ENCODE measurements around the gene ALB. TPM values are rescaled to one million over a fixed set of nuclear protein-coding genes. Genes with fewer than 3 reads are reported as not detected.

Gene ALB
- polyA plus RNA-seq, 3 donors = not detected

GRCh38 chr4:73407227-73407673 is 3.2 kb downstream of the ALB start:
- H3K36me3 ChIP-seq (replicated peaks in 1 of 2; ENCODE audit: control insufficient read depth in 1 of 2, insufficient read depth in 2 of 2, low read length in 2 of 2) = no peaks in the 10 kb centered on the region
- no peaks in the 10 kb centered on the region for H4K20me1 ChIP-seq (ENCODE audit: insufficient read depth, low read length)
- Mint-ChIP-seq H3K36me3 (no peaks in the 10 kb centered on the region), H3K27ac (no peak overlapping the region), H3K27me3 (ENCODE audit: low read depth in 3 of 3) (no peaks in the 10 kb centered on the region), H3K9me3 (no peaks in the 10 kb centered on the region), H3K4me3 (no peak overlapping the region), H3K4me1 (no peaks in the 10 kb centered on the region)
- H3K79me2 ChIP-seq (ENCODE audit: insufficient read depth, low read length) = no peaks in the 10 kb centered on the region
- intact Hi-C loops (cut with micrococcal nuclease) = no loop called here
- no peak for TF ChIP-seq CTCF (IDR thresholded peaks at IDR 0.05)
- H3K4me1 ChIP-seq (ENCODE audit: control insufficient read depth in 1 of 2, insufficient read depth in 2 of 2, low read length in 2 of 2) = no peaks in the 10 kb centered on the region
- no peak overlapping the region for H3K27ac ChIP-seq (ENCODE audit: low read depth in 1 of 2, low read length in 2 of 2)
- H3K9me3 ChIP-seq (replicated peaks in 1 of 2; ENCODE audit: control insufficient read depth in 1 of 2, insufficient read depth in 1 of 2, low read length in 2 of 2) = no peaks in the 10 kb centered on the region
- H3K27me3 ChIP-seq (ENCODE audit: control insufficient read depth in 2 of 2, insufficient read depth in 2 of 2, low read length in 2 of 2) = no peaks in the 10 kb centered on the region
- H3K4me3 ChIP-seq (replicated peaks in 1 of 3; ENCODE audit: low read depth in 2 of 3, low read length in 3 of 3) = no peak overlapping the region
- no peak for DNase-seq
- H3K9ac ChIP-seq (ENCODE audit: insufficient read depth, low read length, poor library complexity, severe bottlenecking) = no peak overlapping the region
- H3K4me2 ChIP-seq (replicated peaks; ENCODE audit: extremely low read depth, low read length, poor library complexity, severe bottlenecking) = no peak overlapping the region
- no peak overlapping the region for H2AFZ ChIP-seq (ENCODE audit: insufficient read depth, low read depth, low read length, poor library complexity, severe bottlenecking)
- no CpG with 5 or more reads among the region's 2 CpGs for WGBS (ENCODE audit: insufficient coverage)

GRCh38 chr4:73408181-73408867 is 4.2 kb downstream of the ALB start:
- Histone ChIP-seq H3K9me3 (replicated peaks in 1 of 2; ENCODE audit: control insufficient read depth in 1 of 2, insufficient read depth in 1 of 2, low read length in 2 of 2) (no peaks in the 10 kb centered on the region), H3K27me3 (ENCODE audit: control insufficient read depth in 2 of 2, insufficient read depth in 2 of 2, low read length in 2 of 2) (no peaks in the 10 kb centered on the region), H3K4me1 (ENCODE audit: control insufficient read depth in 1 of 2, insufficient read depth in 2 of 2, low read length in 2 of 2) (no peaks in the 10 kb centered on the region), H2AFZ (ENCODE audit: insufficient read depth, low read depth, low read length, poor library complexity, severe bottlenecking) (no peak overlapping the region), H3K4me3 (replicated peaks in 1 of 3; ENCODE audit: low read depth in 2 of 3, low read length in 3 of 3) (no peak overlapping the region), H3K79me2 (ENCODE audit: insufficient read depth, low read length) (no peaks in the 10 kb centered on the region), H3K4me2 (replicated peaks; ENCODE audit: extremely low read depth, low read length, poor library complexity, severe bottlenecking) (no peak overlapping the region), H3K9ac (ENCODE audit: insufficient read depth, low read length, poor library complexity, severe bottlenecking) (no peak overlapping the region), H3K27ac (ENCODE audit: low read depth in 1 of 2, low read length in 2 of 2) (no peak overlapping the region), H4K20me1 (ENCODE audit: insufficient read depth, low read length) (no peaks in the 10 kb centered on the region), H3K36me3 (replicated peaks in 1 of 2; ENCODE audit: control insufficient read depth in 1 of 2, insufficient read depth in 2 of 2, low read length in 2 of 2) (no peaks in the 10 kb centered on the region)
- Mint-ChIP-seq H3K4me3 (no peak overlapping the region), H3K4me1 (no peaks in the 10 kb centered on the region), H3K9me3 (peaks cover 0 to 2% (median 0%) of the 10 kb centered on the region in 7 donors), H3K27me3 (ENCODE audit: low read depth in 3 of 3) (no peaks in the 10 kb centered on the region), H3K36me3 (no peaks in the 10 kb centered on the region), H3K27ac (no peak overlapping the region)
- no peak for TF ChIP-seq CTCF (IDR thresholded peaks at IDR 0.05)
- DNase-seq = no peak
- intact Hi-C loops (cut with micrococcal nuclease) = no loop called here
- 100% methylated on average over 1 of the region's 4 CpGs for WGBS (ENCODE audit: insufficient coverage)
